ENCODE results near the gene TNIP2. TPM values are rescaled to one million over a fixed set of nuclear protein-coding genes. Genes with fewer than 3 reads are reported as not detected.

Gene TNIP2
- total and polyA plus RNA-seq, 2 donors (not counting 3 experiments of a cell fraction or from before 2014, with no cell fraction given) = 37.7 to 52.1 TPM

DNA sequence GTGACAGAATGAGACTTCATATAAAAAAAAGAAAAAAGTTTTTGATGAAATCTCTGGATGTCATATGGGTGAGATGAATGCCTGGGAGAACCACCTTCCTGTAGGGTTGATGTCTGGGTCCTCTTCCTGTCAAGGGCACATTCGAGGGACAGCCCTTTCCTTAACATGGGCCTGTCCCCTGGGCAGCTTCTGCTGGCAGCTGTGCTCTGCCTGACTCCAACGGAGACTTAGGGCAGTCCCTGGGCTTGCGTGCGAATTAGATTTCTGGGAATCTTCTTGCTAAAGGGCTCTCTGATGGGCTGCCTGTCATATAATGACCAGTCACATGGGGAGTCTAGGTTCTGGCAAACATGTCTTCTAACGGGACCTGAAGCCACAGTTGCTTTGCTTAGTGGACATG is 40.7 kb downstream of the TNIP2 start:
- Histone ChIP-seq H3K36me3 (ENCODE audit: control insufficient read depth in 2 of 2, extremely low read depth in 1 of 2, insufficient read depth in 2 of 2, low read length in 2 of 2) (peaks cover 3 to 4% of the 10 kb centered on the region in 2 experiments), H3K4me3 (replicated peaks in 1 of 3; ENCODE audit: insufficient read depth in 1 of 3, low read depth in 1 of 3, low read length in 3 of 3) (no peak overlapping the region), H3K4me1 (ENCODE audit: control insufficient read depth, extremely low read depth, insufficient read depth, low read length) (peaks cover 23% of the 10 kb centered on the region), H3K9me3 (replicated peaks; ENCODE audit: control insufficient read depth, insufficient read depth, low read length) (no peaks in the 10 kb centered on the region), H3K4me2 (ENCODE audit: insufficient read depth, low read length) (no peak overlapping the region), H3K9me1 (replicated peaks; ENCODE audit: control insufficient read depth, extremely low read depth, insufficient read depth, low read length) (no peaks in the 10 kb centered on the region), H3K79me2 (ENCODE audit: control insufficient read depth, insufficient read depth, low read length) (peaks cover 7% of the 10 kb centered on the region), H4K20me1 (replicated peaks; ENCODE audit: control insufficient read depth, extremely low read depth, insufficient read depth, low read length) (no peaks in the 10 kb centered on the region), H3K9ac (replicated peaks; ENCODE audit: extremely low read depth, insufficient read depth, low read length) (no peak overlapping the region), H3K27me3 (ENCODE audit: control insufficient read depth in 2 of 2, insufficient read depth in 2 of 2, low read length in 2 of 2) (no peaks in the 10 kb centered on the region), H3K27ac (ENCODE audit: insufficient read depth, low read depth, low read length) (peak overlapping the region; percentile 94), H2AFZ (ENCODE audit: low read depth, low read length) (no peak overlapping the region)
- no TSS peak for BruUV-seq (replicated peaks)
- no peak for DNase-seq (ENCODE audit: low read depth, low spot score)
- intact Hi-C loops (cut with micrococcal nuclease) (loop anchor here (10.0 kb wide), 1 partner anchor 181 kb away; the partner anchor contains the start of gene FAM193A), dilution Hi-C loops (cut with MboI; ENCODE audit: extremely low pct_ligation_motif_present, low sequenced_read_pairs) (no loop called here)
- FAIRE-seq = no peak
- POLR2A ChIA-PET = no interaction called here
- TF ChIP-seq MAX (IDR thresholded peaks at IDR 0.05; ENCODE audit: insufficient read depth, insufficient read length) (no peak), MYC (IDR thresholded peaks at IDR 0.05; ENCODE audit: low read depth, low read length) (no peak), POLR2A (IDR thresholded peaks at IDR 0.05; ENCODE audit: low read depth, low read length) (no peak), JUN (IDR thresholded peaks at IDR 0.05; ENCODE audit: borderline replicate concordance, insufficient read depth, insufficient read length, low read depth) (no peak), FOS (IDR thresholded peaks at IDR 0.05; ENCODE audit: borderline replicate concordance, insufficient read depth, low read length) (no peak), GATA2 (IDR thresholded peaks at IDR 0.05; ENCODE audit: insufficient read depth, insufficient read length, low read depth, low read length) (no peak), EZH2 (IDR thresholded peaks at IDR 0.05; ENCODE audit: borderline replicate concordance, low read depth, low read length, severe bottlenecking) (no peak), POLR2AphosphoS5 (IDR thresholded peaks at IDR 0.05; ENCODE audit: insufficient read depth, low read depth, low read length) (no peak)
- TF ChIP-seq, protein P1, sequence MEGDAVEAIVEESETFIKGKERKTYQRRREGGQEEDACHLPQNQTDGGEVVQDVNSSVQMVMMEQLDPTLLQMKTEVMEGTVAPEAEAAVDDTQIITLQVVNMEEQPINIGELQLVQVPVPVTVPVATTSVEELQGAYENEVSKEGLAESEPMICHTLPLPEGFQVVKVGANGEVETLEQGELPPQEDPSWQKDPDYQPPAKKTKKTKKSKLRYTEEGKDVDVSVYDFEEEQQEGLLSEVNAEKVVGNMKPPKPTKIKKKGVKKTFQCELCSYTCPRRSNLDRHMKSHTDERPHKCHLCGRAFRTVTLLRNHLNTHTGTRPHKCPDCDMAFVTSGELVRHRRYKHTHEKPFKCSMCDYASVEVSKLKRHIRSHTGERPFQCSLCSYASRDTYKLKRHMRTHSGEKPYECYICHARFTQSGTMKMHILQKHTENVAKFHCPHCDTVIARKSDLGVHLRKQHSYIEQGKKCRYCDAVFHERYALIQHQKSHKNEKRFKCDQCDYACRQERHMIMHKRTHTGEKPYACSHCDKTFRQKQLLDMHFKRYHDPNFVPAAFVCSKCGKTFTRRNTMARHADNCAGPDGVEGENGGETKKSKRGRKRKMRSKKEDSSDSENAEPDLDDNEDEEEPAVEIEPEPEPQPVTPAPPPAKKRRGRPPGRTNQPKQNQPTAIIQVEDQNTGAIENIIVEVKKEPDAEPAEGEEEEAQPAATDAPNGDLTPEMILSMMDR (IDR thresholded peaks at IDR 0.05; ENCODE audit: extremely low read depth in 1 of 2, insufficient read depth in 1 of 2, low read depth in 1 of 2, low read length in 2 of 2) = no peak
- CTCF ChIA-PET = no interaction called here

All from endothelial cell of umbilical vein (primary cell).